ENCODE results near the gene CDH4. TPM values are rescaled to one million over a fixed set of nuclear protein-coding genes. Genes with fewer than 3 reads are reported as not detected.
A peak's percentile ranks its signal among the peaks of the same experiment; 100 is the strongest.

CDH4 gene
- total and polyA plus RNA-seq, 2 of the 13 experiments (the other 11 are each of a cell fraction or from before 2014, with no cell fraction given): not detected

GRCh38 chr20:61659994-61660346 is 407.9 kb downstream of the CDH4 start (continued):
- no peak for TF ChIP-seq ONECUT2 (CRISPR knock-in tag; IDR thresholded peaks at IDR 0.05)
- no peak for TF ChIP-seq NFE2 (CRISPR knock-in tag; IDR thresholded peaks at IDR 0.05)
- no peak for TF ChIP-seq MAFK (conservative IDR thresholded peaks at IDR 0.05 in 1 of 2, IDR thresholded peaks at IDR 0.05 in 1 of 2; ENCODE audit: low read length in 2 of 2)
- TF ChIP-seq KAT2B (IDR thresholded peaks at IDR 0.05; ENCODE audit: borderline replicate concordance, low read depth, low read length): no peak

- no peaks in the 10 kb centered on the region; the same call in 1 of the 2 replicates for H4K20me1 ChIP-seq (ENCODE audit: insufficient read depth, low read length)
- ATAC-seq (no peak), DNase-seq (ENCODE audit: low spot score) (no peak), FAIRE-seq (no peak)
- peaks cover 18 to 88% of the 10 kb centered on the region in 2 experiments; a peak in 4 of 5 replicates for H3K27me3 ChIP-seq (ENCODE audit: control insufficient read depth in 1 of 2, insufficient read depth in 2 of 2, low read length in 2 of 2)
- in situ Hi-C loops (cut with HindIII; ENCODE audit: extremely low pct_ligation_motif_present, low pct_unique_long_range_greater_than_20kb): no loop called here
- TF ChIP-seq ETV6 (CRISPR knock-in tag; conservative IDR thresholded peaks at IDR 0.05) (no peak), ZFP82 (CRISPR knock-in tag; IDR thresholded peaks at IDR 0.05; ENCODE audit: borderline replicate concordance) (no peak), ZNF543 (CRISPR knock-in tag; IDR thresholded peaks at IDR 0.05) (no peak), ZNF382 (CRISPR knock-in tag; IDR thresholded peaks at IDR 0.05; ENCODE audit: borderline replicate concordance) (no peak)
- ChIA-PET CTCF (ENCODE audit: low intra/inter-chr PET ratio, low total read pairs) (no interaction called here), POLR2A (no interaction called here)
- no peak overlapping the region for H3K4me2 ChIP-seq (ENCODE audit: low read depth, low read length)
- intact Hi-C loops (cut with micrococcal nuclease; ENCODE audit: unreplicated experiment): no loop called here
- H3K27ac ChIP-seq (ENCODE audit: extremely low read length, insufficient read depth, low read length): no peak overlapping the region
- no peaks in the 10 kb centered on the region for H3K36me3 ChIP-seq (replicated peaks in 1 of 2; ENCODE audit: control insufficient read depth in 1 of 2, insufficient read depth in 2 of 2, low read length in 2 of 2)
- H3K4me1 ChIP-seq (ENCODE audit: insufficient read depth, low read length): no peaks in the 10 kb centered on the region
- no peak overlapping the region for H2AFZ ChIP-seq (ENCODE audit: low read length)
- BruUV-seq (replicated peaks): no TSS peak
- H3K9me3 ChIP-seq (ENCODE audit: low read length): no peaks in the 10 kb centered on the region
- no peaks in the 10 kb centered on the region for H3K79me2 ChIP-seq (ENCODE audit: insufficient read depth, low read length)
- no peak overlapping the region for H3K4me3 ChIP-seq (replicated peaks in 1 of 3; ENCODE audit: insufficient read depth in 1 of 3, low read depth in 2 of 3, low read length in 3 of 3)
- no peak overlapping the region for H3K9ac ChIP-seq (ENCODE audit: insufficient read depth, low read depth, low read length)
- WGBS (ENCODE audit: low lambda C conversion rate): 8% methylated on average over 11 of the region's 13 CpGs
These were observed 408.5 kb downstream of the CDH4 start for GRCh38 chr20:61660559-61660958.

GRCh38 chr20:61661025-61661424 is 409.0 kb downstream of the CDH4 start:
- in situ Hi-C loops (cut with HindIII; ENCODE audit: extremely low pct_ligation_motif_present, low pct_unique_long_range_greater_than_20kb): no loop called here
- H3K9ac ChIP-seq (ENCODE audit: insufficient read depth, low read depth, low read length): no peak overlapping the region
- H3K4me1 ChIP-seq (ENCODE audit: insufficient read depth, low read length): no peaks in the 10 kb centered on the region
- ChIA-PET POLR2A (no interaction called here), CTCF (ENCODE audit: low intra/inter-chr PET ratio, low total read pairs) (no interaction called here)
- no TSS peak for BruUV-seq (replicated peaks)
- TF ChIP-seq ATF2 (CRISPR knock-in tag; IDR thresholded peaks at IDR 0.05) (no peak), ZNF234 (CRISPR knock-in tag; conservative IDR thresholded peaks at IDR 0.05) (0 out of 2 replicates have a peak, but pooled peaks have one; percentile 22)
- H3K36me3 ChIP-seq (replicated peaks in 1 of 2; ENCODE audit: control insufficient read depth in 1 of 2, insufficient read depth in 2 of 2, low read length in 2 of 2): no peaks in the 10 kb centered on the region
- H3K79me2 ChIP-seq (ENCODE audit: insufficient read depth, low read length): no peaks in the 10 kb centered on the region
- intact Hi-C loops (cut with micrococcal nuclease; ENCODE audit: unreplicated experiment): no loop called here
- ATAC-seq (no peak), DNase-seq (ENCODE audit: low spot score) (no peak), FAIRE-seq (no peak)
- no peak overlapping the region for H3K4me3 ChIP-seq (replicated peaks in 1 of 3; ENCODE audit: insufficient read depth in 1 of 3, low read depth in 2 of 3, low read length in 3 of 3)
- H2AFZ ChIP-seq (ENCODE audit: low read length): no peak overlapping the region
- H3K9me3 ChIP-seq (ENCODE audit: low read length): no peaks in the 10 kb centered on the region
- 61% methylated on average over 8 of the region's 8 CpGs for WGBS (ENCODE audit: low lambda C conversion rate)
- no peaks in the 10 kb centered on the region; the same call in 1 of the 2 replicates for H4K20me1 ChIP-seq (ENCODE audit: insufficient read depth, low read length)
- H3K27ac ChIP-seq (ENCODE audit: extremely low read length, insufficient read depth, low read length): no peak overlapping the region
- H3K27me3 ChIP-seq (ENCODE audit: control insufficient read depth in 1 of 2, insufficient read depth in 2 of 2, low read length in 2 of 2): peaks cover 18 to 89% of the 10 kb centered on the region in 2 experiments; a peak in 4 of 5 replicates
- H3K4me2 ChIP-seq (ENCODE audit: low read depth, low read length): no peak overlapping the region

Measured in HepG2 (cell line).